ENCODE measurements around the gene KANSL1L.

KANSL1L gene

GRCh38 chr2:210086292-210086691 lies 84.9 kb downstream of the KANSL1L start:
- no peak for DNase-seq (ENCODE audit: low read depth in 4 of 4, low spot score in 1 of 4)

DNA sequence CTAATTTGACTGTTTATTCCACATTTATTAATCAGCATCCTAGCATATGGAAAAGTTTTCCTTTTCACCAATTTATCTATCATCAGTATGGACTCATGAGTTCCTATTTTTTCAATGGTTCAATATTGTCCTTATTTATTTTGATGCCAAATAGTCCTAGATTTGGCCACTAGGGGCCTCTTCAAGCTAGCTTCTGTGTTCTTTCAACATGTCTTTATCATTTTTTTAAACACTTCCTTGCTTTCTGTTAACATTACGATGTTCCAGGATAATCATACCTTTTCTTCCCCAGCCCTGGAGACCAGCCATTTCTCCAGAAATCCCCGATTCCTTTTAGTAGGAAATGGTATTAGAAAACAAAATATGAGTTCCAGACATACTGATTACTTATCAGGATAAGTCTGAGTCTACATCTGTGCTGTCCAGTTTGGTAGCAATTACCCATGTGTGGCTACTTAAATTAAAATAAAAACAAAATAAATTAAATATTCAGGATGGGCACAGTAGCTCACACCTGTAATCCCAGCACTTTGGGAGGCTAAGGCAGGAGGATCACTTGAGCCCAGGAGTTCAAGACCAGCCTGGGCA lies 98.2 kb downstream of the KANSL1L start:
- DNase-seq (ENCODE audit: low read depth in 4 of 4, low spot score in 1 of 4) = no peak

GRCh38 chr2:210072493-210072892 lies 98.7 kb downstream of the KANSL1L start:
- DNase-seq (ENCODE audit: low read depth in 4 of 4, low spot score in 1 of 4) = no peak

GRCh38 chr2:210063306-210063705 lies 107.9 kb downstream of the KANSL1L start:
- no peak for DNase-seq (ENCODE audit: low read depth in 4 of 4, low spot score in 1 of 4)

DNA sequence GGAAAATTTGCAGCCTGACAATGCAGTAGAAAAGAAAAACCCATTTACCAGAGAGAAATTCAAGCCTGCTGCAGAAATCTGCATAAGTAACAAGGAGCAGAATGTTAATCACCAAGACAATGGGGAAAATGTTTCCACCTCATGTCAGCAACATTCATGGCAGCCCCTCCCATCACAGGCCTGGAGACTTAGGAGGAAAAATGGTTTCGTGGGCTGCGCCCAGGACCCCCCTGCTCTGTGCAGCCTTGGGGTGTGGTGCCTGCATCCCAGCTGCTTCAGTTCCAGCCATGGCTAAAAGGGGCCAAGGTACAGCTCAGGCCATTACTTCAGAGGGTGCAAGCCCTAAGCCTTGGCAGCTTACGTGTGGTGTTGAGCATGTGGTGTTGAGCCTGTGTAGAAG lies 115.4 kb downstream of the KANSL1L start:
- no peak for DNase-seq (ENCODE audit: low read depth in 4 of 4, low spot score in 1 of 4)

GRCh38 chr2:210054696-210055095 lies 116.5 kb downstream of the KANSL1L start:
- DNase-seq (ENCODE audit: low read depth in 4 of 4, low spot score in 1 of 4) = no peak

DNA sequence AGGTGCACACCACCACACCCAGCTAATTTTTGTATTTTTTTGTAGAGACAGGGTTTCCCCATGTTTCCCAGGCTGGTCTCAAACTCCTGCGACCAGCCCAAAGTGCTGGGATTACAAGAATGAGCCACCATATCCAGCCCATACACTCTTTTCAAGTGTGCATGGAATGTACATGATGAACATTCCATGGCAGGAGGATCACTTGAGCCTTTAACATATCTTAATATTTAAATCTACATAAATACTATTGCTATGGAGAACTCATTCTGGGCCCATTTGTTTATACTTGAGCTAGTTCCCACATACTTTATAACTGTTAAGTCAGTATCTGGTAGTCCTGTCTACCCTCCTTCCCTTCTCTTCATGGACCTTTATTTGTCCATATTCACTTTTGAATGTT lies 120.3 kb downstream of the KANSL1L start:
- no peak for DNase-seq (ENCODE audit: low read depth in 4 of 4, low spot score in 1 of 4)

DNA sequence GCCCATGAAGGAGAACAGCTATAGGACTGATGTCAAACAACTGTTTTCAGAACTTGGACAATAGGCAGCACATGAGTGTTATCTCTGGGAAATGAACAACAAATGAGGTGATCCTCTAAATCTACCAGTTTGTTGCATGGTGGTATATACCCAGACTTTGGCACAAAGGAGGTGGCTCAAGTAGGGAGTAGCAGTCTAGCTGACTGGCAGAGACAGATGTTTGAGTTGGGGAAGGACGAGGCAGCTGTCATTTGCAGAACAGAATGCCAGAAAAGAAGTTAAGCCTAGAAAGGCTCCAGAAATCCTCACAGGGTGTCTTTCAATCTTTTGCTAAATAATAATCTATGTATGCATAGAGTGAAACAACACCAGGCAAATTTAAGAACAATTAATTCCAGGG lies 121.4 kb downstream of the KANSL1L start:
- DNase-seq (ENCODE audit: low read depth in 4 of 4, low spot score in 1 of 4) = no peak

- DNase-seq (ENCODE audit: low read depth in 4 of 4, low spot score in 1 of 4) = no peak
Observed at GRCh38 chr2:210046851-210047500, 124.2 kb downstream of the KANSL1L start.

DNA sequence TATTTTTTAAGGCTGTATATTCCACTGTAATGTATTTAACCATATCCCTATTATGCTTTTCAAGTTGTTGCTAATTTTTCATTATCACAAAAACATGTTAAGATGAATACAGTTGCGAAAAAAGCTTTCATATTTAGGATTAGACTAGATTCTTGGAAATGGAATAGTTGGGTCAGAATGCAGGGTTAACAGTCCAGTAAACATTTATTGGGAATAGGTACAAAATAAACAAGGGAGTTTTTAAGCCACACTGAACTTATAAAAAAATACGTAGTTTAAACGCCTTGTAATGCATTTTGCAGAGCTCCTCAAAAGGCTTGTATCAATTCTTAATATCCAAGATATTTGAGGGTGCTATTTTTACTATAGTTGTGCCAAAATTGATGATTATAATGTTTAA lies 133.1 kb downstream of the KANSL1L start:
- no peak for DNase-seq (ENCODE audit: low read depth in 4 of 4, low spot score in 1 of 4)

DNA sequence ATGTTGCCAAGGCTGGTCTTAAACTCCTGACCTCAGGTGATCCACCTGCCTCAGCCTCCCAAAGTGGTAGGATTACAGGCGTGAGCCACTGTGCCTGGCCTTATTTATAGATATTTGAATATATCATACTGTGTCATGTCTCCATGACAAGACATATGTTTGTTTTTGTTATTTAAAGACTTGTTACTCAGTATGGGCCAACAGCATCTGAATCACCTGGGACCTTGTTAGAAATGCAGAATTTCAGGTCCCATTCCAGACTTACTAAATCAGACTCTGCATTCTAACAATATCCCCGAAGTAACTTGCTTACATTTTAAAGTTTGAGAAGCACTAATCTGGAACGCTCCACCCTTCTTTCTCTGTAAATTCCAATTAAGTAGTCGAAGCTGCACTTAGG lies 135.5 kb downstream of the KANSL1L start:
- DNase-seq (ENCODE audit: low read depth in 4 of 4, low spot score in 1 of 4) = no peak

DNA sequence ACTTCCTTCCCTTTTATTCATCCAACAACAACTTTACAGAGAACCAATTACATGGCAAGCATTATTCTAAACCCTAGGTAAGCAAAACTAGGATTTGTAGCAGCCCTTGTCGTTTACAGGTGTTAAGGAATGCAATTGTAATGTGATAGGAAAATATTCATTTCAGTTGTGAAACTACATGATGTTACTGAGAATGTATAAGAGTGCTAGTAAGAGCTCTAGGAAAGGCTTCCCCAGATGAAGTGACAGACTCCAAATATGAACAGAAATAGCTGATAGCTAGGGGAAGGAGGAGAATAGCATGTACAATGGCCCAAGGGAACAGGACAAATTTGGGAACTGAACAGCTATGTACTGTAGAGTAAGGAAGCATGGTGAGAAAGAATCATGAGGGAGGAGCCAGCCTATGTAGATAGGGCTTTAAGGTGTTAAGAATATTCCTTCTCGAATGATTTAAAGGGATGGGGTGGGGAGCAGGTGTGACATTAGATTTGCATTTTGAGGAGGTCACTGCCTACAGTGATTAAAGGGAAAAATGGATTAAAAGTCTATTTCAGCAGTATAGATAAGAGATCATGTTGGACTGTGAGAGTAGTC lies 137.0 kb downstream of the KANSL1L start:
- DNase-seq (ENCODE audit: low read depth in 4 of 4, low spot score in 1 of 4) = no peak

- DNase-seq (ENCODE audit: low read depth in 4 of 4, low spot score in 1 of 4) = no peak
Observed at GRCh38 chr2:210028178-210028577, 143.0 kb downstream of the KANSL1L start.

DNA sequence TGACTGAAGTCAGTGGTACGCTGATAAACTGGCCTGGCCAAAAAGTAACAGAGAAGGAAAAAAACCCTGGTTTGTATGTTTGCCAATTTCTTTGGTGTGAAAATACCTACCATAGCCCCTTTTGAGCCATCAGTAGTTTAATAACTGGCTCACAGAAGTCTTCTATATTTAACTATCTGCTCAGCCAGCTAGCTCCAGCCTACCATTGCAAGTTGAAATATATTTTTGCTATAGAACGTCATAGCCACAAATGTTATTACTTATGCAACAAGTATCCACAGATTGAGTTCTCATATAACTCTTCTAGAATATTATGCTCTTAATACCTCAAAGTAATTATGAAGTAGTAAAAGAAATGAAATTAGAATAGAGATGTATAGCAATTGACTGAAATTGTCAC lies 143.6 kb downstream of the KANSL1L start:
- DNase-seq (ENCODE audit: low read depth in 4 of 4, low spot score in 1 of 4) = no peak

DNA sequence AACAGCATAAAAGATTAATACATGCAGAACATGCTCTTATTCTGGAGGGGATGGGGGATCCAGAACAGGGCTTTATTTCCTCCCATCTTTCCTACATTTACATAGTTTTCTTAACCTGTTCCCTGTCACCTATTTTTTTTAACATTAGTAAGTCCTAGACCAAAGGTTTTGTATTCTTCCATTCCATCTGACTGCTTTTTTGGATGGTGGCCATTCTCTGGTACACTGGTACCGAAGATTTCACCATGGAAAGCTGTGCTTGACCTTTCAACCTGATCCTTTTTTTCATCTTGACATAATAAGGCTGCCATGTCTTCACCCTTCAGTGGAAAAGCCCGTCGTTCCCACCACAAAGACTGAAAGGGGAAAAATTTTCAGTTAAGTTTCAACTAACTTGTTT lies 148.4 kb downstream of the KANSL1L start:
- DNase-seq (ENCODE audit: low read depth in 4 of 4, low spot score in 1 of 4) = no peak

DNA sequence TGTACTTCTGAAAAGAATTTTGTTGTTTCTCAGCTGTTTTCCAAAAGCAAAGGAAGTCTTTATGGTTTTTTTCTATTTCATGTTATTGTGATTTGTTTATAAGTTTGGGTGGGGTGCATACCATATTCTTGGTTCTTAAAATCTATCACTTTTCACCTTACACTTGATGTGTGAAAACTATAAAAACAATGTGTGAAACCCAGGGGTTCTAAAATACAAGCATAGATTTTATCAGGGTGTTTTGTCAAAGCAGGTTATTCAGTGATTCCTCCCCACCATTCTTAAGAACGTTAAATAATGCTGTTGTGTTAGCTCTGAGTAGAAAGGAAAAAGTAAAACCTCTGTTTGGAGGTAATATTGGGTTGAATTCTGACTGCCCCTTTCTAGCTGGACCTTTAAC lies 151.1 kb downstream of the KANSL1L start:
- no peak for DNase-seq (ENCODE audit: low read depth in 4 of 4, low spot score in 1 of 4)

DNA sequence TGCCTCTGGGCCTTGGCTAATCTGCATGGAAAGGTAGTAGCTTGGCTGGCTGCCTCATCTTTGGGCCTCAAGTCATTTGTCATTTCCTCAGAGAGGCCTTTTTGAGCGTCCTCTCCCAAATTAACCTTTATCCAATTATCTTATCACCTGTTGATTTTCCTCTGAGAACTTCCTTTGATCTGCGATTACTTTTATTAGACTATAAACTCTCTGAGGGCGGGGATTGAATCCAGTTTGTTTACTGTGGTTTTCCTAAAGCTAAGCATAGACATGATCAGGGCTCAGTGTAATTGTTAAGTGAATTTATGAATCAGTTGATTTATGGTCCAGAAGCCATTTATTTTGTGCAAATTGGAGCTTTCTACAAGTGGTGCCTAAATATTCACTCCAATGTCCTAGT lies 161.3 kb downstream of the KANSL1L start:
- DNase-seq (ENCODE audit: low read depth in 4 of 4, low spot score in 1 of 4) = no peak

- no peak for DNase-seq (ENCODE audit: low read depth in 4 of 4, low spot score in 1 of 4)
Observed at GRCh38 chr2:210009126-210009525, 162.1 kb downstream of the KANSL1L start.

DNA sequence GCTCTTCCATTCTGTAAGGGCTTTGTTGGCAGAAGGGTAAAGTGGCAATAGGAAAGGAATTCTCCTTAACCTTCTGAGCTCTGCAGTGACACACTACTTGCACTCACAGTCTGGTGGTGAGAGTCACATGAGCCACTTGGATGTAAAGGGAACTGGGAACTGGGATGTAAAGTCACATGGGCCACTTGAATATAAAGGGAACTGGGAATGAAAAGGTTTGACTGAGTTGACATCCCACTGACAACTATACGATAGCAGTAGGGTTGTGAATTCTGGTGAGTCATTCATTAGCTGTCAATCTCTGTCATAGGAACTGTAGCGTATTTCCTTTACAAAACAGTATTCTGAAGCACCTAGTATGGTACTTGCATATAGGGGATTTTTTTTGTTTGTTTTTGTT lies 163.3 kb downstream of the KANSL1L start:
- DNase-seq (ENCODE audit: low read depth in 4 of 4, low spot score in 1 of 4) = no peak

DNA sequence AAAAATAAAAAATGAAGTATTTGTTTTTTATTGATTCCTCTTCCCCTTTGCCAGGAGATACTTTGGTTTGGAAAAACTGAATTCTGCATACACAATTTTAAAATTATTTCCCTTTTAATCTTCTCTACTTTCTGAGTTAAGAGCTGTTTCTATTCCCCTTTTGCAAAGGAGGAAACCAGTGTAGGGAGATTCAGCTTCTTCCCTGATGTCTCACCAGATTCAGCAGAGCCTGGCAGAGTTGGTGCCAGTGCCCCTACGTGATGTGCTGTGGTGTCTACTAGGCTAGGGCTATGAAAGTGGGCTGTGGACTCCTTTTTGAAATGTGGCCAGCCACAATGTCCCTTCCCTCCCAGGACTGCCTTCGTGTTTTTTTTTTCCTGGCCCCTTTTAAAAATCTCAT lies 166.3 kb downstream of the KANSL1L start:
- no peak for DNase-seq (ENCODE audit: low read depth in 4 of 4, low spot score in 1 of 4)

GRCh38 chr2:210003359-210003758 lies 167.8 kb downstream of the KANSL1L start:
- DNase-seq (ENCODE audit: low read depth in 4 of 4, low spot score in 1 of 4) = no peak

DNA sequence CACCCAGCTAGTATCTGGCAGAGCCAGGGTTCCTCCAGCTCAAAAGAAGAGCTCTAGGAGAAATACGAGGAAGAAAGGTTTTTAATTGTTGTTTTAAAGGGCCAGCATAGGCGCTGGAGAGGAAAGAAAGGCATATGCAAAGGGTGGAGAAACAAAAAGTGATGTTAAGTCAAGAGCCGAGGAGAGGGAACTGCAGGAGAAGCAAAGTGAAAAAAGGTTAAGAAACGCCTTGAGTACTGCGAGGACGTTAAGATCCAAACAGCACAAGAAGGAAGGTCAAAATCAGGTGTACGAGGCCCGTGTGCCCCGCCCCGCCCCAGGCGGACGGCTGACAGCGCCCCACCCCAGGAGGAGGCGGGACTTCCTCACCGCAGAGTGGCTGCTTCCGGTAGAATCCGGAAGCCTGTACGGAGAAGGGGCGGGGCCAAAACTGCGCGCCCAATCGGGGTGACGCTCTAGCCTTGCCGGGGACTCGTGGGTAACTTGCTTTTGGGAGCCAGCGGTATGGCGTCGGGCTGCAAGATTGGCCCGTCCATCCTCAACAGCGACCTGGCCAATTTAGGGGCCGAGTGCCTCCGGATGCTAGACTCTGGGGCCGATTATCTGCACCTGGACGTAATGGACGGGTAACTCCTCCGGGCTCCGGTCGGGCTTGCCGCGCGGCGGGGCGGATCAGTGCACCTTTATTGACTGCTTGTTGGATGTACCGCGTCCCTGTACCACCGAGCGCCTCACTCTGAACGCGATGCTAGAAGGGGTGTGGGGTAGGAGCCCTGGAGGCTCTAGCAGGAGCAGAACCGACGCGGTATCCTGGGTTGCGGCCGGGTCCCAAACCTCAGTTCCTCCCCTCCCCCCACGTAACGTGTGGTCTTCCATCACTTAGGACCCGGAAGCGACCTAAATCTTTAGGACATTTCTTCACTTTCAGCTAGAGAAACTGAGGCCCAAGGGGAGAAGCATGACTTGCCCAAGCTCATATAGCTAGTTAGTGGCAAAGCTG lies 168.8 kb downstream of the KANSL1L start, which contains the start of gene RPE:
RPE (plus strand) TSS at position 481 of the 1,000 bp plus-strand sequence; CDS start at position 505, 24 bp downstream.
- DNase-seq (ENCODE audit: low read depth in 4 of 4, low spot score in 1 of 4) = peak; percentile 94 to 97 (median 96)

Measured in stimulated activated CD4-positive, alpha-beta T cell treated with anti-CD3 and anti-CD28 coated beads, Interleukin-1b, Interleukin-23, amount 100 ng/mL, for 24 hours (primary cell).